CD14-positive monocyte (primary cell): Measurements from ENCODE around the gene TBCCD1. TPM values are rescaled to one million over a fixed set of nuclear protein-coding genes. Genes with fewer than 3 reads are reported as not detected.

Experiments used
- DNase-seq, 3 donors: peaks; one replicate each; pipeline ENCODE4 v3.0.0-alpha.2; 2011 to 2022
- H2AFZ ChIP-seq: 2 replicates; pipeline ENCODE4 v1.6.0; 2012; ENCODE audit warnings: mild to moderate bottlenecking, low read depth, low read length, inconsistent platforms; ENCODE audit not compliant: insufficient read depth, poor library complexity, severe bottlenecking
- H3K27ac ChIP-seq, 2 donors: 1 replicate in 1 of 2; 2 replicates in 1 of 2; pipeline ENCODE4 v1.5.1; 2012 to 2013; ENCODE audit warnings: low read length in 2 of 2, control low read depth in 1 of 2, inconsistent platforms in 1 of 2, low read depth in 1 of 2, mild to moderate bottlenecking in 1 of 2
- H3K27me3 ChIP-seq, 2 donors: one replicate each; pipeline versions ENCODE4 v1.6.0 to v1.6.1; 2011 to 2013; ENCODE audit warnings: low read length in 2 of 2; ENCODE audit not compliant: control insufficient read depth in 2 of 2, insufficient read depth in 2 of 2
- H3K36me3 ChIP-seq, 2 donors: replicated peaks in 1 of 2; 1 replicate in 1 of 2; 2 replicates in 1 of 2; pipeline versions ENCODE4 v1.5.1 to v1.6.1; 2012 to 2013; ENCODE audit warnings: low read length in 2 of 2, control low read depth in 1 of 2, inconsistent platforms in 1 of 2, mild to moderate bottlenecking in 1 of 2; ENCODE audit not compliant: insufficient read depth in 2 of 2, control insufficient read depth in 1 of 2
- H3K4me1 ChIP-seq, 2 donors: 1 replicate in 1 of 2; 2 replicates in 1 of 2; pipeline versions ENCODE4 v1.5.1 to v1.6.1; 2012 to 2013; ENCODE audit warnings: low read length in 2 of 2, control low read depth in 1 of 2, inconsistent platforms in 1 of 2, mild to moderate bottlenecking in 1 of 2, moderate library complexity in 1 of 2; ENCODE audit not compliant: insufficient read depth in 2 of 2, control insufficient read depth in 1 of 2
- H3K4me2 ChIP-seq: replicated peaks from 2 replicates; pipeline ENCODE3; 2012; ENCODE audit warnings: low read length, moderate library complexity, mild to moderate bottlenecking; ENCODE audit not compliant: poor library complexity, severe bottlenecking; ENCODE audit errors: extremely low read depth
- H3K4me3 ChIP-seq, 3 experiments: fragments of 200-600 bp in 1 of 3; sonication (generic) in 1 of 3; replicated peaks in 1 of 3; 1 replicate in 2 of 3; 2 replicates in 1 of 3; pipeline ENCODE4 v1.5.1; 2011 to 2013; ENCODE audit warnings: low read length in 3 of 3, mild to moderate bottlenecking in 3 of 3, control low read depth in 2 of 3, low read depth in 2 of 3, inconsistent platforms in 1 of 3, moderate library complexity in 1 of 3
- H3K79me2 ChIP-seq: 2 replicates; pipeline ENCODE4 v1.6.0; 2012; ENCODE audit warnings: mild to moderate bottlenecking, control low read depth, inconsistent platforms, low read length, moderate library complexity; ENCODE audit not compliant: insufficient read depth
- H3K9ac ChIP-seq: 2 replicates; pipeline ENCODE4 v1.6.0; 2017; ENCODE audit warnings: low read length, mild to moderate bottlenecking; ENCODE audit not compliant: insufficient read depth, poor library complexity, severe bottlenecking
- H3K9me3 ChIP-seq, 2 donors: replicated peaks in 1 of 2; 1 replicate in 1 of 2; 2 replicates in 1 of 2; pipeline versions ENCODE4 v1.5.1 to v1.6.1; 2012 to 2013; ENCODE audit warnings: low read length in 2 of 2, control low read depth in 1 of 2; ENCODE audit not compliant: control insufficient read depth in 1 of 2, insufficient read depth in 1 of 2
- H4K20me1 ChIP-seq: 2 replicates; pipeline ENCODE4 v1.6.0; 2012; ENCODE audit warnings: mild to moderate bottlenecking, low read length, control low read depth, moderate library complexity; ENCODE audit not compliant: insufficient read depth
- H3K27ac Mint-ChIP-seq, 7 donors: one replicate each; pipeline ENCODE4 v1.8.0; 2020; ENCODE audit warnings: mild to moderate bottlenecking in 7 of 7, mixed read lengths in 7 of 7, moderate library complexity in 6 of 7, inconsistent platforms in 2 of 7
- H3K27me3 Mint-ChIP-seq, 3 donors: one replicate each; pipeline ENCODE4 v1.8.0; 2021 to 2022; ENCODE audit warnings: low read depth in 3 of 3, mild to moderate bottlenecking in 3 of 3, mixed read lengths in 3 of 3, moderate library complexity in 3 of 3, inconsistent platforms in 1 of 3
- H3K36me3 Mint-ChIP-seq, 2 donors: one replicate each; pipeline ENCODE4 v1.8.0; 2020; ENCODE audit warnings: mixed read lengths in 2 of 2, inconsistent platforms in 1 of 2, mild to moderate bottlenecking in 1 of 2
- H3K4me1 Mint-ChIP-seq: one replicate; pipeline ENCODE4 v1.8.0; 2020; ENCODE audit warnings: mild to moderate bottlenecking, mixed read lengths
- H3K4me3 Mint-ChIP-seq, 2 donors: one replicate each; pipeline ENCODE4 v1.8.0; 2020; ENCODE audit warnings: mild to moderate bottlenecking in 2 of 2, mixed read lengths in 2 of 2, moderate library complexity in 1 of 2
- H3K9me3 Mint-ChIP-seq, 7 donors: one replicate each; pipeline ENCODE4 v1.8.0; 2020 to 2022; ENCODE audit warnings: mixed read lengths in 7 of 7, mild to moderate bottlenecking in 6 of 7, moderate library complexity in 6 of 7, inconsistent platforms in 2 of 7
- CTCF ChIP-seq: fragments of 200-600 bp; IDR thresholded peaks from one replicate; pipeline ENCODE4 v1.8.0; 2022; ENCODE audit warnings: antibody characterized with exemption, mild to moderate bottlenecking
- WGBS: methylation state at CpG from one replicate; pipeline ENCODE4 v1.1.5; 2013; ENCODE audit warnings: missing lambda C conversion rate; ENCODE audit not compliant: insufficient coverage; 5-methylcytosine and 5-hydroxymethylcytosine counted together
- intact Hi-C, 2 donors: fragments of 100-400 bp; cut with micrococcal nuclease; formaldehyde crosslinking; loops; one replicate each; pipeline versions ENCODE4 v1.15.0 to v1.15.1; 2023
- polyA plus RNA-seq, 3 donors: library from polyadenylated mRNA; depleted of rRNA in 1 of 3; unstranded in 2 of 3; stranded (reverse) in 1 of 3; fragments of 300-500 nt in 2 of 3; fragments of >200 nt in 1 of 3; fragmentation: Illumina TruSeq in 2 of 3; gene quantifications; 1 replicate in 2 of 3; 2 replicates in 1 of 3; pipeline ENCODE4 v1.2.3, GENCODE V29; 2012 to 2021

Gene TBCCD1
- polyA plus RNA-seq, 3 donors, result 9.2 to 9.6 (median 9.6) TPM

- 93% methylated on average over 4 of the region's 5 CpGs for WGBS
- no peak overlapping the region for H3K27ac ChIP-seq
- Mint-ChIP-seq H3K27me3 (peaks cover 0 to 1% (median 1%) of the 10 kb centered on the region in 3 donors), H3K27ac (peak overlapping the region in 1 of 7 donors; percentile 4), H3K36me3 (peaks cover 0 to 2% of the 10 kb centered on the region in 2 donors), H3K4me1 (peaks cover 17% of the 10 kb centered on the region), H3K9me3 (peaks cover 5 to 8% (median 7%) of the 10 kb centered on the region in 7 donors), H3K4me3 (no peak overlapping the region)
- TF ChIP-seq CTCF, result no peak
- H3K27me3 ChIP-seq, result no peaks in the 10 kb centered on the region
- no peak overlapping the region for H3K4me2 ChIP-seq
- DNase-seq, result no peak
- H4K20me1 ChIP-seq, result no peaks in the 10 kb centered on the region
- no peak overlapping the region for H2AFZ ChIP-seq
- no peaks in the 10 kb centered on the region for H3K79me2 ChIP-seq
- H3K36me3 ChIP-seq, result no peaks in the 10 kb centered on the region
- intact Hi-C loops, result no loop called here
- H3K9ac ChIP-seq, result no peak overlapping the region
- H3K4me1 ChIP-seq, result peaks cover 0 to 9% of the 10 kb centered on the region in 2 donors
- no peak overlapping the region for H3K4me3 ChIP-seq
- H3K9me3 ChIP-seq, result peaks cover 4% of the 10 kb centered on the region in 2 donors
Measured at GRCh38 chr3:186511702-186512101, 55.4 kb downstream of the TBCCD1 start.

- H3K4me3 Mint-ChIP-seq, result no peak overlapping the region
- Histone ChIP-seq H3K4me3 (no peak overlapping the region), H4K20me1 (no peaks in the 10 kb centered on the region), H3K27me3 (no peaks in the 10 kb centered on the region), H3K9me3 (no peaks in the 10 kb centered on the region), H3K4me1 (peaks cover 0 to 9% of the 10 kb centered on the region in 2 donors), H3K9ac (no peak overlapping the region), H3K4me2 (no peak overlapping the region), H3K27ac (no peak overlapping the region), H3K36me3 (no peaks in the 10 kb centered on the region), H2AFZ (no peak overlapping the region), H3K79me2 (no peaks in the 10 kb centered on the region)
- TF ChIP-seq CTCF, result no peak
- no peaks in the 10 kb centered on the region for H3K36me3 Mint-ChIP-seq
- H3K4me1 Mint-ChIP-seq, result peaks cover 17% of the 10 kb centered on the region
- WGBS, result 100% methylated on average over 1 of the region's 4 CpGs
- peaks cover 0 to 1% (median 1%) of the 10 kb centered on the region in 3 donors for H3K27me3 Mint-ChIP-seq
- H3K9me3 Mint-ChIP-seq, result peaks cover under 1 to 5% (median 3%) of the 10 kb centered on the region in 7 donors
- DNase-seq, result no peak
- intact Hi-C loops, result no loop called here
- peak overlapping the region in 1 of 7 donors; percentile 4 for H3K27ac Mint-ChIP-seq
Measured at GRCh38 chr3:186511245-186511644, 55.9 kb downstream of the TBCCD1 start.
